SH-SY5Y (cell line): ENCODE data around the gene ISM1.

Source experiments
- GATA2 ChIP-seq: IDR thresholded peaks from 2 replicates; pipeline ENCODE4 v1.6.1; 2011; ENCODE audit warnings: mild to moderate bottlenecking, low read depth, low read length
- GATA3 ChIP-seq: IDR thresholded peaks from 2 replicates; pipeline ENCODE4 v1.6.1; 2011; ENCODE audit warnings: low read depth, mild to moderate bottlenecking, low read length, moderate library complexity

- no peak for TF ChIP-seq GATA2
- TF ChIP-seq GATA3: no peak
These were observed 28.7 kb downstream of the ISM1 start for GRCh38 chr20:13249798-13250170.
